Mesenteric fat pad (tissue), 1 donor: ENCODE measurements around the gene NYAP2. TPM values are rescaled to one million over a fixed set of nuclear protein-coding genes. Genes with fewer than 3 reads are reported as not detected.

Source experiments
- DNase-seq: peaks from one replicate; pipeline ENCODE4 v3.0.0-alpha.2; 2020; ENCODE audit warnings: low spot score
- total RNA-seq: library from RNA; stranded (reverse); fragmentation: NEBNext Ultra II Directional; extraction: Animal tissue kit (Norgen Biotek cat#: 25700); gene quantifications from one replicate; pipeline ENCODE4 v1.2.1, GENCODE V29; 2021
- donor health status: DM: yes; HTN: yes; CAD: no.

Gene NYAP2
- total RNA-seq, 1 donor from 2014 or later = not detected

DNA sequence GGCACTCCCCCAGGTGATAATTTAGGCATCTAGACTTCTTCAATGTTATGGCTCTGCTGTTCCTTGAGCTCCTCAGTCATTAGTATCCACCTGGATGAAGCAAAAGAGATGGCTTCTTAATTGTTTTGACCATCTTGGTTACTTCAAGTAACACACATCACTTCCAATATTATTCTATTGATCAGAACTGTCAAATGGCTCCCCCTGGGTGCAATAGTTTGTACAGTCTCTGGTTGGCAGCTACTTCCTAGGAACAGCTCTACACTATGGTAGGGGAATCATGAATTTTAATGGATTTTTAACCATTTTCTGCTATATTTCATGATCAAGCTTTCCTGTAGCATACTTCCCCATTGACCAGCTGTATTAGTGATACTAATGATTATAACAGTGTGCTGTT, 157.0 kb downstream of the NYAP2 start:
- no peak for DNase-seq

DNA sequence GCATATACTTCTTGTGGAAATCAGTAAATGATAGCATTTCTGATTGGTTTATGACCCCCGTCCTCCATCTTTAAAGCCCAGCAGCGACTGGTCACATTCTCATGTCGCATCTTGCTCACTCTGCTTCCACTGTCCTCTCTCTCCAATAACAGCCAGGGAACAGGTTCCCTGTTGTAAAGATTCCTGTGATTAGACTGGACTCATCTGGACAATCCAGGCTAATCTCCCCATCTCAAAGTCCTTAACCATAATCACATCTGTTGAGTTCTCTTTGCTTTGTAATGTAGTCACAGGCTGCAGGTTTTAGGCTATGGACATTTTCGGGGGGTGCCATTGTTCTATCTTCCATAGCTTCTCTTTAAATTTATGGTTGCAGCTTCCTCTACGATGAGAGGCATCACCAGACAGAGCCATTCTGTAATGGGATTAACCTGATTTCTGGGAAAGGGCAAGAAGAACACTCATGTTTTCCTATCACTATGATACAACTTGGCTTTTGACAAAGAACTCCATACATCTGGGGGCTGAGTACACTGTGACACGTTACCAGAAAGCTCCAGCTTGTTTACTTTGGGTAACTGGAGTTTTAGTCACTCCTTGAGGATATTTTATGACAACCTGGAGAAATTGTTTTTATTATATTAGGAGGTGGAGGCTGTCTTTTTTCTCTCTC, 159.0 kb downstream of the NYAP2 start:
- DNase-seq = no peak

DNA sequence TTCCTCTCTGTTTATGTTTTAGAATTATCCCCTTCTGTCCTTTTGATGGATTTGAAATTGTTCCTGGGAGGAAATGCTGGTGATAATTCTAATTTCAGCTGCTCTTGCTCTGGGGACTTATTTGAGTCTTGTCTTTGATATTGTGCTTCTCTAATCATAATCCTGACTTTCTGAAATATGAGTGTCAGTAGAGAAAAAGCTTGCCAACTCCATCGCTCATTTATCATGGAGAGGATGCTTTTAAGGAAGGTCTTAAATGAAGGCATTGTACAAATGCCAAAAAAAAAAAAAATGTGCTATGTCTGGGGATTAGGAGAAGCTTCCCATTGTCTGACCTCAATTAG, 159.5 kb downstream of the NYAP2 start:
- no peak for DNase-seq

DNA sequence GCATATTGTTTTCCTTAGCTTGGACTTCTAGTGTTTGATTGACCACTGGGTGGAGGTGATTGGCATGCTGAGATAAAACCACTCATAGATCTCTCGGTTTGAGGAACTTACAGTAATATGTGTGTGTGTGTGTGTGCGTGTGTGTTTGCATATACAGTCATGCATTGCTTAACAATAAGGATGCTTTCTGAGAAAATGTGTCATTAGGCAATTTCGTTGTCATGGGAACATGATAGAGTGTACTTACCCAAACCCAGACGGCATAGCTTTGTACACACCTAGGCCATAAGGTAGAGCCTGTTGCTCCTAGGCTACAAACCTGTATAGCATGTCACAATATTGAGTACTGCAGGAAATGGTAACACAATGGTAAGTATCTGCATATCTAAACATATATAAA, 167.3 kb downstream of the NYAP2 start:
- no peak for DNase-seq

DNA sequence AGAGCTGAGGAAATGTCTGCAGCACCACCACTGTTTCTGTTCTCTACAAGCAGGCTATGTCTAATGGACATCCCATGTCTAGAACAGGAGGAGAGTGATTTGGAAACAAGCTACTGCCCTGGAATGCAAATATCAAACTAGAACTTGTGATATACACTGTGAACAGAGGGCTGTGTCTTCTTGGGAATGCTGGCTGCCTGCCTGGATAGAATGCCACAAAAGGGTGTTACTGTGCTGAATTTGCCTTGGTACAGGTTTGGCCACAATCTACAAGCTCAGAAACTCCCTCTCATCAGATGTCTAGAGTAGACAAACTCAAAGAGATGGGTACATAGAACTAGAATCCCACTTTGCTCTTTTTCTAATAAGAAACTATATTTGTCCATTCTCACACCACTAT, 170.5 kb downstream of the NYAP2 start:
- no peak for DNase-seq

DNA sequence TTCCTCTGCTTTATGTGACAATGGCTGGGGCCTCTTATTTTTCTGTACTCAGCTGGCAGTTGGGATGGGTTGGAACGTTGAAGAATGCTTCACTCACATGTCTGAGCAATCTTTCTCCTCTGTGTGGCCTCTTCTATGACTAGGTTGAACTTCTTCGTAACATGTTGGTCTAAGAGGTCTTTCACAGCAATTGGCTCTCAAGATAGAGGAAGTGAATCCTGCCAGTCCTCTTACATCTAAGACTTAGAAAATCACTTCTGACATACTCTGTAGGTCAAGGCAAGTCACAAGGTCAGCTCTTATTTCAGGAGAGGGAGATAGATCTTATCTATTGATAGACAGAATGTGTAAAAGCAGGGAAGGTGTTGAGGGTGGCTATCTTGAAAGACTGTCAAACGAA, 174.1 kb downstream of the NYAP2 start:
- DNase-seq = no peak

DNA sequence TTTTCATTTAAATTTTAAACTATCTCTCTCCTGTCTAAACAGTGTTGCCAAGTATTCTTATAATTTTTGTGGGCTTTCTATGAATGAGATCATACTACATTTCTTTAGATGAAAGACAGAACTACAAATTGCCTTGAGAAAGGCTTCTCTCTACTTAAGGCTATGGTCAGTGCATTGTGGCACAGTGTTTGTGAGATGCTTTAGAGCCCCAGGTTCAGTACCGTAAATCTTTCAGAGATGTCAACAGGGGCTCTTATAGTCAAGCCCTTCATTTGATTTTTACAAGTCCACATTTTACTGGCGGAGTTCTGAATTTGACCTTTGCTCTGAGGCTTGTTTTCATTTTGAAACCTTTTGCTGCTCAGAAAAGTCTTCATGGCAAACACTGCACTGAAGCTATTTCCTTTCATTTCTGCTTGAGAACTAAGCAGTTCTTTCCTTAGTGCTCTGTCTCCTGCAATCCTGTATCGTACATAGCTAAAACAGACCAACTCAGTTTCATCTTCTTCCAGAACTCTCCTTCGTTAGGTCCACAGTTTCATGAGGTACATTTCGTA, 175.2 kb downstream of the NYAP2 start:
- no peak for DNase-seq

DNA sequence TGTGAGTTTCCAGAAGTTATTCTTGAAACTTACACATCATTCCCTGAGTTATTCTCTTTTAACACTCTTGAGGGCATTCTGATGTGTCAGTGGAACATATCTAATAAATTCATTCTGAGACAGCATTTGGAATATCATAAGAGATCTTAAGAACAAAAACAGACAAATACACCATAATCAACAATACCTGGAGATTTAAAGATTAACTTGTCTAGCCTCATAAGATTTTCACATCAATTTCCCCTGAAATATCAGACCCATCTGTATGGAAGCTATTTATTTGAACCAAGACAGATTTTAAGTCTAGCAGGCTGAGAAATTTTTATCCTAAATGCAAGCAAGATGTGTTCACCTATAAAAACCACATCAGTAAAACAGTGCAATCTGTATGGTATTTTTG, 181.6 kb downstream of the NYAP2 start:
- no peak for DNase-seq

DNA sequence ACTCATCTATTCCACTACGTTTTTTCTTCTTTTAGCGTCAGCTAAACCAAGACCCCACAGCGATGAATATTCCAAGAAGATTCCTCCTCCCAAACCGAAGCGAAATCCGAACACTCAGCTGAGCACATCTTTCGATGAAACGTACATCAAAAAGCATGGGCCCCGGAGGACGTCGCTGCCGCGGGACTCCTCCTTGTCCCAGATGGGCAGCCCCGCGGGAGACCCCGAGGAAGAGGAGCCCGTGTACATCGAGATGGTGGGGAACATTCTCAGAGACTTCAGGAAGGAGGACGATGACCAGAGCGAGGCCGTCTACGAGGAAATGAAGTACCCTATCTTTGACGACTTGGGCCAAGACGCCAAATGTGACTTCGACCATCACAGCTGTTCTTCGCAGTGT, 182.4 kb downstream of the NYAP2 start:
- no peak for DNase-seq

DNA sequence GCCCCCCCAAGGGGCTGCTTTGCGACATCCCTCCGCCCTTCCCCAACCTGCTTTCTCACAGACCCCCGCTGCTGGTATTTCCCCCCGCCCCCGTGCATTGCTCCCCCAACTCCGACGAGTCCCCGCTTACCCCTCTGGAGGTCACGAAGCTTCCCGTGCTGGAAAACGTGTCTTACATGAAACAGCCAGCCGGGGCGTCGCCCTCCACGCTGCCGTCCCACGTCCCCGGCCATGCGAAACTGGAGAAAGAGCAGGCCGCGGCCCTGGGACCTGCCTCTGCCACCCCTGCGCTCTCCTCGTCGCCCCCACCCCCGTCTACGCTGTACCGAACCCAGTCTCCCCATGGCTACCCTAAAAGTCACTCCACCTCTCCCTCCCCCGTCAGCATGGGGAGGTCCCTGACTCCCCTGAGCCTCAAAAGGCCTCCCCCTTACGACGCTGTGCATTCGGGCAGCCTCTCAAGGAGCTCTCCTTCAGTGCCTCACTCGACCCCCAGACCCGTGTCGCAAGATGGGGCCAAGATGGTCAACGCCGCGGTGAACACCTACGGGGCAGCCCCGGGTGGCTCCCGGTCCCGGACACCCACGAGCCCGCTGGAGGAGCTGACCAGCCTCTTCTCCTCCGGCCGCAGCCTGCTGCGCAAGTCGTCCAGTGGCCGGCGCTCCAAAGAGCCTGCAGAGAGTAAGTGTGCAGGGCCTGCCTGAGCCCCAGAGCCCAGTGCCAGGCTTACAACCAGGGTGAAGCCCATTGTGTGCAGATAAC, 183.0 kb downstream of the NYAP2 start:
- DNase-seq = no peak

DNA sequence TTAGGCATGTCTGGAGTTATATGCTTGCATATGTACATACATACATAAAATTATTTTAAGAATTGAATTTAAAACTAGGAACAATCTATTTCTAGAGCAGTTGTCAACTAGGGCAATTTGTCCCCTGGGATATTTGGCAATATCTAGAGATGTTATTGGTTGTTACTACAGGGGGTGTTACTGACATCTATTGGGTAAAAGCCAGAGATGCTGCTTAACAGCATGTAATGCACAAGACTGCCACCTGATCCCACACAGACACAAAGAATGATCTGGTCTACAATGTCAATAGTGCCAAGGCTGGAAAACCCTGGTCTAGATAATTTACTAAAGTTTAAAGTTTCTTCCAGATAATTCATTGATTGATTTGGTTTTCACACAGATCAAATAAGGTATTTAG, 185.3 kb downstream of the NYAP2 start:
- DNase-seq = no peak

DNA sequence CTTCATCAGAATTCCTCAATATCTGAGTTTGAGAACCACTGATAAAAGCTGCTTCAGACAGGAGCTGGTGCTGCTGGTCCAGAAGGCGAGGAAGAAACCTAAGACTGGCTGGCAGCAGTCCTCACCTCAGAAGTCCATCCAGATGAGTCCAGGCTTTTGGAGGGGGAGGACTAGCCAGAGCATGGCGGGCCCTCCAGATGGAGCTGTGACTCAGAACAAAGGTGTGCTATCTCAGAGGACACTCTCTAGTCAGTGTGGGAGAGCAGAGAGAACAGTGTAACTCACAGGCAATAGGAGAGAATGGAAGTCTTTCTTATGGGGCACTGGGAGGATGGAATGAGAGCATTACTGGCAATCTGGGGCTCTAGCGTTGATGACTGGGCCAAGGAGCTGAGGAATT, 191.4 kb downstream of the NYAP2 start:
- no peak for DNase-seq

DNA sequence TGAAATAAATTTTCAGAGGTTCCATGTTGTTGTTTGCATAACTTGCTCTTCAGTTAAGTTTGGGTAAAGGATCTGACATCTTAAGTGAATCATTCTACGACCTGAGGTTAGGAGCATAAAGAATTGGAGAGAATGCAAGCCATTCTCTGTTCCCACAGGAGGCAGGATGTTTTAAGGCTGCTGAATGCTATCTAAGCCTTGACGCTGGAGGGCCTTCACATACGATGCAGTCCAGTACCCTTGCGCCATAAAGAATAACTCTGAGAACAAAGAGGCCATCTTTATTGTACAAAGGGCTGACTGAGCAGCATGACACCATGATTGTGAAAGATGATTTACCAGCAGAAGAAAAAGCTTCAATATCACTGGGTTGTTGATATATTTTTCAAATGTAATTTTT, 198.4 kb downstream of the NYAP2 start:
- no peak for DNase-seq

DNA sequence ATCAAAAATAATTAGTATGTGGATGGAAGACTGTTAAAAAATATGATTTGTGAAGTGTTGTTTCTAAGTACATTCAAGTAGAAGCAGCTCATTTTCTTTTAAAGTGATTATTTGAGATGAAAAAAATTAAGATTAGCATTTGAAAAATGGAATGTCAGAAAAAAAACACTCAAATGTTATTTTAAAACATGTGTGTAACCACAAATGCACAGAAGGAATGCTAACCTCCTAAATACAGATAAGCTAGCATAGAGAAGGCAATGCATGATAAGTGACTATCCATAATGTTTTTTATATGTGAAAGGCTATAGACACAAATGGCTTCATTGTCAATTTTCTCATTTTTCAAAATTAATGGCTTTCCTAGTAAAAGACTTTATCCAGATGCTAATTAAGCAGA, 198.9 kb downstream of the NYAP2 start:
- DNase-seq = no peak

DNA sequence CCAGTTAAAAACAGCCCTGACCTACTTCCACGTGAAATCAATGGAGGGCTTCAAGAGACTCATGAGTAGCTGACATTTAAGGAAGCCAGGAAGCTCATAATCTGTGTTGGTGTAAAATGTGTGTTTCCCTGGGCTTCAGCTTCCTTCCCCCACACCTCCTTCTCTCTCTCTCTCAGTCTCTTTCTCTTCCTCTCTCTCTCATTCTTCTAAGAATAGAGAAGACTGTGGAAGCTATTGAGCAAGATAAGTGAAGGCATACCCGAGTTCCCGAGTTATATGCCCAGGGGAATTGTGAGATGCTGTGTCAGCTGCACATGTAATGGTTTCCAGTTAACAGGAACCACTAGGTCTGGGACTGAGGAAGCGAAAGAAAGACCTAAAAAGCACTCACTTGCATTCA, 199.4 kb downstream of the NYAP2 start:
- DNase-seq = no peak

DNA sequence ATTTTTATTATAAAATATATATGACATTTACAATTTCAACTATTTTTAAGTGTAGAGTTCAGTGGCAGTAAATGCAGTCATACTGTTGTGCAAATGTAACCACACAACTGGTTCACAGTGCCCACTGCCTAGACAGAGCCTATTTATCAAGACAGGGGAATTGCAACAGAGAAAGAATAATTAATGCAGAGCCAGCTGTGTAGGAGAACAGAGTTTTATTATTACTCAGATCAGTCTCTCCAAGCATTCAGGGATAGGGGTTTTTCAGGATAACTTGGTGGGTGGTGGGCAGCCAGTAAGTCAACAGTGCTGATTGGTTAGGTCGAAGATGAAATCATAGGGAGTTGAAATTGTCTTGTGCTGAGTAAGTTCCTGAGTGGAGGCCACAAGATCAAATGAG, 200.3 kb downstream of the NYAP2 start:
- no peak for DNase-seq

DNA sequence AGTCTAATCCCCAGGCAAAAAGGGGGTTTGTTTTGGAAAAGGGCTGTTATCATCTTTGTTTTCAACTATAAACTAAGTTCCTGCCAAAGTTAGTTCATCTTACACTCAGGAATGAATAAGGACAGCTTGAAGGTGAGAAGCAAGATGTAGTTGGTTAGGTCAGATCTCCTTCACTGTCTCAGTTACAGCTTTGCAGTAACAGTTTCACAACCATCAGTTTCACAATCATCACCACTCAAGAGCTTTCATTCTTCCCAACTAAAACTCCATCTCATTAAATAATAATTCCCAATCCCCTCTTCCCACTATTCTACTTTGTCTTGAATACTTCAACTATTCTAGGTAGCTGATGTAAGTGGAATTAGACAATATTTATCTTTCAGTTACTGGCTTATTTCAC, 200.9 kb downstream of the NYAP2 start:
- DNase-seq = no peak

DNA sequence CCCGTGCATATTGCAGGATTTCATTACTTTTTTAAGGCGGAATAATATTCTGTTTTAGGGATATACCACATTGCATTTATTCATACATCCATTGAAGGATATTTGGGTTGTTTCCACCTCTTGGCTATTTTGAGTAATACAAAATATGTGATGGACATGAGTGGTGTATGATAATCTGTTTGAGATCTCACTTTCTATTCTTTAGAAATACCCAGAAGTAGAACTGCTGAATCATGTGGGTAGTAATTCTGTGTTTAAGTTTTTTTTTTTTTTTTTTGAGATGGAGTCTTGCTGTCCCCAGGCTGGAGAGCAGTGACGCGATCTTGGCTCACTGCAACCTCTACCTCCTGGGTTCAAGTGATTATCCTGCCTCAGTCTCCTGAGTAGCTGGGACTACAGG, 201.4 kb downstream of the NYAP2 start:
- no peak for DNase-seq

DNA sequence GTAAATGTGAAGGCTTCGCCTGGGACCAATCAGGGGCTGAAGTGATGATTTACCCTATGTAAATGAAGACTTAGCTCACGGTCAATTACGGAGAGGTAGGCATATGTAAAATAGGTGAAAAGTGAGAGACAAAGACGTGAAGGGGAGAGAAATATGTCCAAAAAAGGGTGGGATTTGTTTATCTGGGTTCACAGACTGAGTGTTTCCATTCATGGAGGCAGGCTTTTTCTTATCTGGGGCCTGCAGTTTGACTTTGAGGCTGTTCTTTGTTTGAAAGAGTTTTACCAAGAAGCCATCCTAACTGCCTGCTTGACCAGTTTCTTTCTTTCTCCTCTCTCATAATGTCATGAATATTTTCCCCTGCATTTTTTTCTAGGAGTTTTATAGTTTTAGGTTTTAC, 202.7 kb downstream of the NYAP2 start:
- DNase-seq = no peak

DNA sequence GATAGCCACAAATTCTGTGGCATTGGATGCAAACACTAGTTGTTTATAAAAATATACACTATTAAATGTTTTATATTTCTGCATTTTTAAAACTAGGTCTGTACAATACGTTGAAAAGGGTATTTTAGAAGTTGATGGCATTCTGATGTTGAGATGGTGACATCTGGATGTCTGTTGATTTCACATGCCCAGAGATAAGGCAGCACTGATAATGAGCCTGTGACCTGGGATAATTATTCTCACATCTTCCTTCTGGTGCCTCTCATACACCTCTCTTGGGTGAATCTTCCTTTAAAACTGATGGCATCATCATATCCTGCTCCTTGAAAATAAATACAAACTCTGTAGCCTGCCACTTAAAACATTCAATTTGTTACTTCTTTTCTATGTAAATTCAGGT, 208.6 kb downstream of the NYAP2 start:
- no peak for DNase-seq

DNA sequence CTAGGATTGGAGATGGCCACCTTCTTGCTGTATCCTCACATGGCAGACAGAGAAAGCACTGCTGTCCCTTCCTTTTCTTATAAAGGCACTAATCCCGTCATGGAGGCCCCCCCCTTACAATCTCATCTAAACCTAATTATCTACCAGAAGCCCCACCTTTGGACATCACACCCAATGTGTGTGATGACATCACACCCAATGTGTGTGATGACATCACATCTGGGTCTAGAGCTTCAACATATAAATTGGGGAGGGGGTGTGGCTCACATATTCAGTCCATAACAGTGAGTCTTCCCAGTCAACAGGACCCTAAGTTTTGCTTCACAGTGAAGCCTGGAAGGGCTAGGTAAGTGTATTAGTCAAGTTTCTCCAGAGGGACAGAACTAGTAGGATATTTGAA, 213.1 kb downstream of the NYAP2 start:
- DNase-seq = no peak

DNA sequence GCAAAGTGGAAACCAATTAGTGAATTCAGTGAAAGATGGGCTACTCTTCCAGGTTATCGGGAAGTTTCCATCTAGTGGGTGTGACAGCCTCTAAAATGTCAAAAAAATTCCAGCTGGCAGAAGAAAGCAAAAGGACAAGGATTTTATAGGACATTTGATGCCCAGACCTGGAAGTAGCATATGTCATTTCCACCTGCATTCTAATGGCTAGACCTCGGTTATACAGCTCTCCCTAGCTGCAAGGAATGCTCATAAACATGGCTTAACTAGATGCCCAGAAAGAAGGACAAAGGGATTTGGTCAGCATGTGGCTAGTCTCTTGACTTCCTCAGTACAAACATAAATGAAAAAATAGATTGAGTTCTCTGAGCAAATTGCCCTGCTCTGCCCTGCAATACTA, 215.4 kb downstream of the NYAP2 start:
- no peak for DNase-seq

DNA sequence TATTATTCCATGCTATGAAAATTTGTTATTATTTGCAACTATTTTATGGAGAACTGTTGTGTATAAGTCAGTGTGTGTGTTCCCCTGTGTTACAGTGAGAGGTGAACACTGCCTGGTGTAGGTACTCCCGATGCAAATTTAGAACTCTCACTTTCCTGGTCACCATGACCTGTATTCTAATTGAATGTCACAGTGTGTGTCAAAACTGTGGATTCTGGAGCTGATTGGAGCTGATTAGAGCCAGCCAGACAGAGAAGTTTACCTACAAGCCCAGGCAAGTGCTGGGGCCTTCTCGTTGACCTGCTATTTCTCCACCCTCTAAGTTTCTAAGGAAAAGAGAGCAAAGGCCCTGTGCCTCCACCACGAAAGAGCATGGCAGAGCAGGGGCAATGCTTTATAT, 216.0 kb downstream of the NYAP2 start:
- no peak for DNase-seq
